Upper lobe of left lung (tissue), 6 donors: ENCODE measurements around the gene KIFBP. TPM values are rescaled to one million over a fixed set of nuclear protein-coding genes. Genes with fewer than 3 reads are reported as not detected.

Experiments
- ATAC-seq, 2 donors: fragments of 200-7000 bp; cut with Tn5 transposase; one replicate each; pipeline ENCODE4 v1.9.1; 2022; ENCODE audit warnings: mild to moderate bottlenecking in 2 of 2, moderate library complexity in 2 of 2; ENCODE audit not compliant: low FRiP score in 2 of 2
- DNase-seq, 2 donors: peaks; one replicate each; pipeline ENCODE4 v3.0.0-alpha.2; 2019 to 2020
- H3K27ac ChIP-seq, 4 donors: fragments of 200-600 bp; sonication (generic); one replicate each; pipeline ENCODE4 v1.5.1; 2016 to 2019
- H3K27me3 ChIP-seq, 4 donors: fragments of 200-600 bp; sonication (generic); one replicate each; pipeline ENCODE4 v1.5.1; 2017 to 2019
- H3K36me3 ChIP-seq, 4 donors: fragments of 200-600 bp; sonication (generic); one replicate each; pipeline ENCODE4 v1.5.1; 2016 to 2019
- H3K4me1 ChIP-seq, 4 donors: fragments of 200-600 bp; sonication (generic); one replicate each; pipeline ENCODE4 v1.5.1; 2018 to 2019
- H3K4me3 ChIP-seq, 4 donors: fragments of 200-600 bp; sonication (generic); one replicate each; pipeline ENCODE4 v1.5.1; 2017 to 2019; ENCODE audit warnings: mild to moderate bottlenecking in 2 of 4, moderate library complexity in 1 of 4
- H3K9me3 ChIP-seq, 4 donors: fragments of 200-600 bp; sonication (generic); one replicate each; pipeline ENCODE4 v1.5.1; 2018 to 2019
- EP300 ChIP-seq, 4 donors: sonication (generic); formaldehyde crosslinking; IDR thresholded peaks; one replicate each; pipeline ENCODE4 v1.5.1; 2017; ENCODE audit warnings: antibody characterized with exemption in 4 of 4, control low read depth in 2 of 4
- POLR2A ChIP-seq, 4 donors: fragments of 450-650 bp; IDR thresholded peaks; one replicate each; pipeline ENCODE4 v1.5.1; 2016 to 2017; ENCODE audit warnings: antibody characterized with exemption in 4 of 4, mild to moderate bottlenecking in 2 of 4
- POLR2AphosphoS5 ChIP-seq, 2 donors: sonication (generic); formaldehyde crosslinking; IDR thresholded peaks; one replicate each; pipeline ENCODE4 v1.5.1; 2017; ENCODE audit warnings: antibody characterized with exemption in 2 of 2
- WGBS, 2 donors: methylation state at CpG; one replicate each; pipeline ENCODE4 v1.1.5; 2017 to 2018; 5-methylcytosine and 5-hydroxymethylcytosine counted together
- total RNA-seq, 6 donors: library from RNA; depleted of rRNA in 4 of 6; stranded (reverse); fragments of >200 nt in 4 of 6; gene quantifications; one replicate each; pipeline versions ENCODE4 v1.1.0 to v1.2.1, GENCODE V29; 2016 to 2021
- TF ChIP-seq, protein P1 (sequence below), 6 experiments: fragments of 450-650 bp in 4 of 6; fragments of 200-600 bp in 2 of 6; sonication (generic) in 2 of 6; IDR thresholded peaks; one replicate each; pipeline ENCODE4 v1.5.1; 2016 to 2019; ENCODE audit warnings: antibody characterized with exemption in 6 of 6
- donor health status: DM: no; HTN: no; CAD: no; lungs with moderate emphysema.
- donor health status: DM: no; HTN: yes; CAD: no; lungs with severe emphysema.

The KIFBP gene
- total RNA-seq, 6 donors from 2014 or later: 18.9 to 27.6 (median 21.4) TPM

DNA sequence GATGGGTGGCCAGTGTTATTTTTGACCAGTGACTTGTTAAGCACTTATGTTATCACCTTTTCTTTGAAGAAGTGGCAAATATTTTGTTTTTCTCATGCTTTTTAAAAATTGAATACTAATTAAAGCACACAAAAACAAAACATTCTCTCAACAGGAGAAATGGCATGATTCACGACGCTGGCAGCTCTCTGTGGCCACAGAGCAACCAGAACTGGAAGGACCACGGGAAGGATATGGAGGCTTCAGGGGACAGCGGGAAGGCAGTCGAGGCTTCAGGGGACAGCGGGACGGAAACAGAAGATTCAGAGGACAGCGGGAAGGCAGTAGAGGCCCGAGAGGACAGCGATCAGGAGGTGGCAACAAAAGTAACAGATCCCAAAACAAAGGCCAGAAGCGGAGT lies 6.2 kb upstream of the KIFBP start:
- Histone ChIP-seq H3K4me1 (no peaks in the 10 kb centered on the region), H3K27ac (no peak overlapping the region), H3K9me3 (no peaks in the 10 kb centered on the region), H3K4me3 (no peak overlapping the region), H3K27me3 (no peaks in the 10 kb centered on the region), H3K36me3 (peaks cover 24 to 85% (median 50%) of the 10 kb centered on the region in 4 donors)
- no peak for ATAC-seq
- WGBS, 2 donors: 93 to 95% methylated on average over 11 of the region's 11 CpGs
- DNase-seq: no peak
- TF ChIP-seq, protein P1, sequence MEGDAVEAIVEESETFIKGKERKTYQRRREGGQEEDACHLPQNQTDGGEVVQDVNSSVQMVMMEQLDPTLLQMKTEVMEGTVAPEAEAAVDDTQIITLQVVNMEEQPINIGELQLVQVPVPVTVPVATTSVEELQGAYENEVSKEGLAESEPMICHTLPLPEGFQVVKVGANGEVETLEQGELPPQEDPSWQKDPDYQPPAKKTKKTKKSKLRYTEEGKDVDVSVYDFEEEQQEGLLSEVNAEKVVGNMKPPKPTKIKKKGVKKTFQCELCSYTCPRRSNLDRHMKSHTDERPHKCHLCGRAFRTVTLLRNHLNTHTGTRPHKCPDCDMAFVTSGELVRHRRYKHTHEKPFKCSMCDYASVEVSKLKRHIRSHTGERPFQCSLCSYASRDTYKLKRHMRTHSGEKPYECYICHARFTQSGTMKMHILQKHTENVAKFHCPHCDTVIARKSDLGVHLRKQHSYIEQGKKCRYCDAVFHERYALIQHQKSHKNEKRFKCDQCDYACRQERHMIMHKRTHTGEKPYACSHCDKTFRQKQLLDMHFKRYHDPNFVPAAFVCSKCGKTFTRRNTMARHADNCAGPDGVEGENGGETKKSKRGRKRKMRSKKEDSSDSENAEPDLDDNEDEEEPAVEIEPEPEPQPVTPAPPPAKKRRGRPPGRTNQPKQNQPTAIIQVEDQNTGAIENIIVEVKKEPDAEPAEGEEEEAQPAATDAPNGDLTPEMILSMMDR (IDR thresholded peaks at IDR 0.05): no peak
- no peak for TF ChIP-seq POLR2A (IDR thresholded peaks at IDR 0.05)
- no peak for TF ChIP-seq EP300 (IDR thresholded peaks at IDR 0.05)
- no peak for TF ChIP-seq POLR2AphosphoS5 (IDR thresholded peaks at IDR 0.05)

DNA sequence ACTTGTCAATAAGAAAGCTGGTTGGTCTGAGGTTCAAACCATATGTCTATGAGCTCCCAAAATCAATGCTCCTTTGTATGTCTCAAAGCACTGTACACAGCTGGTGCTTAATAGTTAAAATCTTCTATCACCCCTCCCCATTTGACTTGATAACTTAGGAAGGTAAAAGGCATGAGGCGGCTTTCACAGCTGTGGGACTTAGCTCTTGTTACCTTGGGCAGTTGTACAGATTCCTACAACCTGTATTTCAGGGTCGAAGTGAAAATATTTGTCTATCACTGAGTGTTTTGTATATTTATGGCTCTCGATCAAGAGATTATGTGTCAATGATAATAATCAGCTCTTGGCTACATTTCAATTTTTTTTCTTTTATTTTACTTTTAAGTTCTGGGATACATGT lies 992 bp upstream of the KIFBP start:
- H3K27me3 ChIP-seq: no peaks in the 10 kb centered on the region
- no peak for ATAC-seq
- no peak overlapping the region for H3K4me3 ChIP-seq
- H3K36me3 ChIP-seq: peaks cover 5 to 33% (median 10%) of the 10 kb centered on the region in 4 donors
- TF ChIP-seq POLR2A (IDR thresholded peaks at IDR 0.05) (no peak), EP300 (IDR thresholded peaks at IDR 0.05) (no peak), POLR2AphosphoS5 (IDR thresholded peaks at IDR 0.05) (no peak)
- DNase-seq: no peak
- H3K27ac ChIP-seq: no peak overlapping the region
- H3K4me1 ChIP-seq: peaks cover 18 to 40% (median 35%) of the 10 kb centered on the region in 4 donors
- H3K9me3 ChIP-seq: no peaks in the 10 kb centered on the region
- WGBS, 2 donors: 63 to 69% methylated on average over 3 of the region's 3 CpGs

DNA sequence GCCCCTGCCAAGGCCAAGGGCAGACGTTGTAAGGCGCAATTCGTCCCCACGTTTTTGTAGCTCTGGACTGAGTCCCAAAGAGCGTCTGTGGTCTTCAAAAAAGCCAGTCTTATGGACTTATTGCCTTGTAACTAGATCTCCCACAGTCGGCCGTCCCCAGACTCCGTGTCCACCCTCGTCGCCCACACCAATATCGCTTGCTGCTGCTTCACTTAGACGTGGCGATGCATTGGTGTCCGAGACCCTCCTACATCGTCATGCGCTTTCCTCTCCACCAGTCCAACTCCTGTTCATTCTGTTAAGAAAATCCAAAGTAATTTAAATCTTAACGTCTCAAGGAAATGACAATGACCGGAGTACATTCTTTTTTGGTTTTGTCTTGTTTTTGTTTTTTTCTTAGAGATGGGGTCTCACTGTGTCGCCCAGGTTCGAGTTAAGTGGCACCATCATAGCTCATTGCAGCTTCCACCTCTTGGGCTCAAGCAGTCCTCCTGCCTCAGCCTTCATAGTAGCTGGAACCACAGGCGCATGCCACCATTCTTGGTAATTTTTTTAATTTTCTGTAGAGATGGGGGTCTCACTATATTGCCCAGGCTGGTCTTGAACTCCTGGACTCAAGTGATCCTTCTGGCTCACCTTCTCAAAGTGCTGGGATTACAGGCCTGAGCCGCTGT lies 851 bp downstream of the KIFBP start:
- Histone ChIP-seq H3K4me3 (peak overlapping the region; percentile 58 to 79 (median 66)), H3K4me1 (peaks cover 27 to 57% (median 48%) of the 10 kb centered on the region in 4 donors), H3K9me3 (no peaks in the 10 kb centered on the region), H3K27ac (peak overlapping the region; percentile 79 to 89 (median 85)), H3K36me3 (peaks cover 0 to 14% (median 3%) of the 10 kb centered on the region in 4 donors), H3K27me3 (no peaks in the 10 kb centered on the region)
- 20 to 21% methylated on average over 19 to 20 of the region's 22 CpGs for WGBS, 2 donors
- no peak for TF ChIP-seq EP300 (IDR thresholded peaks at IDR 0.05)
- no peak for TF ChIP-seq POLR2A (IDR thresholded peaks at IDR 0.05)
- TF ChIP-seq, protein P1 (IDR thresholded peaks at IDR 0.05): no peak
- no peak for TF ChIP-seq POLR2AphosphoS5 (IDR thresholded peaks at IDR 0.05)
- ATAC-seq (peak; percentile 8 to 13), DNase-seq (no peak)

DNA sequence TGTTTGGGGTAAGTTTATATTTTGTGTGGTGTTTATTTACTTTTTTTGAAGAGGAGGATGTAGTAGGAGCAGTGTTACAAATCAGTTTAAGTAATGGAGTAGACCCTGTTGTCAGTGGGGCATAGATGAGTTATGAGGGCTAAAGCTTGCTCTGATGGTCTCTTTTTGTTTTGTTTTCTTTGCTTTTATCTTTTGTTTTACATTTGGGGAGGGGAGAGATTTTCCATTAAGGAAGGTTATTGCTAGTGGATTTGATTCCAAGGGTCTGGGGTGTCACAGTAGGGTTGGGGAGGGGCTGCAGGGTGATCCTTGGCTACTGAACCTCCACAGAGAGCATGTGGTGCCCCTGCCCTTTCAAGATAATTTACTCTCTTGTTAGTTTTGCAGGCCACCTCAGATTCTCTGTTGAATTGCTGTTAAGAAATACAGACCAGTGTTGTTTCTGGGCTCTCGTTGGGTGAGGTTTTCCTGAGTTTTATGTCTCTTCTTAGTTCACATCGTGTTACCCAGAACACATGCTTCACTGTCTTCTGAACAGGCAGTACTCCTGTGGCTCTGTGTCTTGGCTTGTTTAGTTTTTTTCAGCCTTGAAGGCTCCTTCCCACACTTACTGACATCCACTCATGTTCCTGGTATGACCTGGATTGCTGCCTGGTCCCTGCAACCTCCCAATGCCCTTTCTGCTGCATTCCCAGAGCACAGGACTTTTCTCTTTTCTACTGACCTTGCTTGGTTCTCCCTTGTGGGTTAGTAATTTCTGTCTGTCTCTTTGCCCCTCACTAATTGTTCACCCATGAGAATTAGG lies 4.2 kb downstream of the KIFBP start:
- H3K9me3 ChIP-seq: no peaks in the 10 kb centered on the region
- TF ChIP-seq POLR2A (IDR thresholded peaks at IDR 0.05): no peak
- TF ChIP-seq EP300 (IDR thresholded peaks at IDR 0.05): peak in 1 of 4 donors; percentile 25
- TF ChIP-seq POLR2AphosphoS5 (IDR thresholded peaks at IDR 0.05): peak in 1 of 2 donors; percentile 11
- TF ChIP-seq, protein P1 (IDR thresholded peaks at IDR 0.05): no peak
- no peak for ATAC-seq
- WGBS, 2 donors: 37 to 56% methylated on average over 2 of the region's 2 CpGs
- peak overlapping the region in 3 of 4 donors; percentile 37 to 59 (median 59) for H3K27ac ChIP-seq
- H3K27me3 ChIP-seq: no peaks in the 10 kb centered on the region
- peak in 1 of 2 donors; percentile 47 for DNase-seq
- peaks cover 27 to 57% (median 49%) of the 10 kb centered on the region in 4 donors for H3K4me1 ChIP-seq
- no peaks in the 10 kb centered on the region for H3K36me3 ChIP-seq
- no peak overlapping the region for H3K4me3 ChIP-seq

DNA sequence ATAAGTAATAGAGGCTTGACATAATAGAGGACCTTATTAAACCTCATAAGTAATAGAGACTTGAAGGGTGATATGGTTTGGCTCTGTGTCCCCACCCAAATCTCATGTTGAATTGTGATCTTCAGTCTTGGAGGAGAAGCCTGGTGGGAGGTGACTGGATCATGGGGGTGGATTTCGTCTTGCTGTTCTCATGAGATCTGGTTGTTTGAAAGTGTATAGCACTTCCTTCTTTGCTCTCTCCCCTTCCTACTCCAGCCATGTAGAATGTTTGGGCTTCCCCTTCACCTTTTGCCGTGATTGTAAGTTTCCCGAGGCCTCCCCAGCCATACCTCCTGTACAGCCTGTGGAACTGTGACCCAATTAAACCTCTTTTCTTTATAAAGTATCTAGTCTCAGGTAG lies 8.6 kb downstream of the KIFBP start:
- no peak for ATAC-seq
- WGBS, 2 donors: 78 to 86% methylated on average over 3 of the region's 3 CpGs

More for the DNA sequence above, 8.6 kb downstream of the KIFBP start:
- Histone ChIP-seq H3K4me3 (no peak overlapping the region), H3K27ac (no peak overlapping the region), H3K4me1 (peaks cover 10 to 24% (median 19%) of the 10 kb centered on the region in 4 donors), H3K9me3 (no peaks in the 10 kb centered on the region), H3K36me3 (peaks cover 0 to 20% (median 10%) of the 10 kb centered on the region in 4 donors), H3K27me3 (no peaks in the 10 kb centered on the region)
- TF ChIP-seq EP300 (IDR thresholded peaks at IDR 0.05): no peak
- no peak for TF ChIP-seq POLR2A (IDR thresholded peaks at IDR 0.05)
- TF ChIP-seq, protein P1 (IDR thresholded peaks at IDR 0.05): no peak
- no peak for TF ChIP-seq POLR2AphosphoS5 (IDR thresholded peaks at IDR 0.05)
- DNase-seq: no peak
